Stimulated activated naive B cell treated with anti-CD40 and anti-IgM and Interleukin-4, amounts not matched to agents 10 μg/mL and 1 μg/mL and 100 μg/mL, for 72 hours (primary cell): ENCODE results near the gene TSPAN3.
A peak's percentile ranks its signal among the peaks of the same experiment; 100 is the strongest.

Experiments used
- ATAC-seq, 2 donors: fragments of 150-1000 bp; cut with Tn5 transposase; replicated peaks; 2 replicates each; pipeline ENCODE4 v1.10.0; 2021; ENCODE audit warnings: moderate library complexity in 1 of 2
- DNase-seq: peaks from one replicate; pipeline ENCODE4 v3.0.0; 2021
- H3K27ac Mint-ChIP-seq: one replicate; pipeline ENCODE4 v1.8.0; 2022; ENCODE audit warnings: mild to moderate bottlenecking, mixed read lengths
- H3K27me3 Mint-ChIP-seq, 2 donors: one replicate each; pipeline ENCODE4 v1.8.0; 2022; ENCODE audit warnings: mixed read lengths in 2 of 2
- H3K36me3 Mint-ChIP-seq, 2 donors: one replicate each; pipeline ENCODE4 v1.8.0; 2022; ENCODE audit warnings: mixed read lengths in 2 of 2, mild to moderate bottlenecking in 1 of 2
- H3K4me1 Mint-ChIP-seq, 2 donors: one replicate each; pipeline ENCODE4 v1.8.0; 2022; ENCODE audit warnings: mixed read lengths in 2 of 2, mild to moderate bottlenecking in 1 of 2
- H3K4me3 Mint-ChIP-seq, 2 donors: one replicate each; pipeline ENCODE4 v1.8.0; 2022; ENCODE audit warnings: mild to moderate bottlenecking in 2 of 2, mixed read lengths in 2 of 2, moderate library complexity in 1 of 2
- H3K9me3 Mint-ChIP-seq, 2 donors: one replicate each; pipeline ENCODE4 v1.8.0; 2022; ENCODE audit warnings: mixed read lengths in 2 of 2, mild to moderate bottlenecking in 1 of 2

Gene TSPAN3

GRCh38 chr15:77071305-77072223 lies 655 bp upstream of the TSPAN3 start:
- ATAC-seq, result no peak
- H3K4me1 Mint-ChIP-seq, result peaks cover 35 to 53% of the 10 kb centered on the region in 2 donors
- H3K36me3 Mint-ChIP-seq, result peaks cover 5 to 14% of the 10 kb centered on the region in 2 donors
- peak overlapping the region; percentile 79 to 81 for H3K4me3 Mint-ChIP-seq
- peak overlapping the region; percentile 88 for H3K27ac Mint-ChIP-seq
- H3K27me3 Mint-ChIP-seq, result no peaks in the 10 kb centered on the region
- H3K9me3 Mint-ChIP-seq, result peaks cover under 1 to 4% of the 10 kb centered on the region in 2 donors
- DNase-seq, result no peak

GRCh38 chr15:77070180-77070494 lies 772 bp downstream of the TSPAN3 start:
- peaks cover 1 to 6% of the 10 kb centered on the region in 2 donors for H3K9me3 Mint-ChIP-seq

GRCh38 chr15:77069521-77070121 lies 1.3 kb downstream of the TSPAN3 start:
- H3K4me1 Mint-ChIP-seq, result peaks cover 40 to 69% of the 10 kb centered on the region in 2 donors
- no peaks in the 10 kb centered on the region for H3K27me3 Mint-ChIP-seq
- peak overlapping the region; percentile 78 to 94 for H3K4me3 Mint-ChIP-seq
- peaks cover 1 to 6% of the 10 kb centered on the region in 2 donors for H3K9me3 Mint-ChIP-seq
- DNase-seq (no peak), ATAC-seq (no peak)
- peak overlapping the region; percentile 87 for H3K27ac Mint-ChIP-seq
- H3K36me3 Mint-ChIP-seq, result peaks cover 6 to 16% of the 10 kb centered on the region in 2 donors

More at GRCh38 chr15:77070180-77070494, 772 bp downstream of the TSPAN3 start:
- DNase-seq (no peak), ATAC-seq (no peak)
- H3K4me1 Mint-ChIP-seq, result peaks cover 37 to 64% of the 10 kb centered on the region in 2 donors
- H3K36me3 Mint-ChIP-seq, result peaks cover 6 to 16% of the 10 kb centered on the region in 2 donors
- H3K4me3 Mint-ChIP-seq, result peak overlapping the region; percentile 78 to 94
- H3K27ac Mint-ChIP-seq, result peak overlapping the region; percentile 95
- no peaks in the 10 kb centered on the region for H3K27me3 Mint-ChIP-seq

- Mint-ChIP-seq H3K9me3 (peaks cover 1 to 6% of the 10 kb centered on the region in 2 donors), H3K4me3 (no peak overlapping the region), H3K4me1 (peaks cover 45 to 79% of the 10 kb centered on the region in 2 donors), H3K27ac (peak overlapping the region; percentile 27), H3K27me3 (no peaks in the 10 kb centered on the region), H3K36me3 (peaks cover 8 to 20% of the 10 kb centered on the region in 2 donors)
- DNase-seq (no peak), ATAC-seq (no peak)
Measured at GRCh38 chr15:77068633-77069032, 2.3 kb downstream of the TSPAN3 start.

- H3K36me3 Mint-ChIP-seq, result peaks cover 8 to 22% of the 10 kb centered on the region in 2 donors
- H3K4me3 Mint-ChIP-seq, result peak overlapping the region; percentile 50 to 75
- H3K27ac Mint-ChIP-seq, result peak overlapping the region; percentile 91
- H3K27me3 Mint-ChIP-seq, result no peaks in the 10 kb centered on the region
- ATAC-seq (peak; percentile 22 to 29), DNase-seq (no peak)
- H3K9me3 Mint-ChIP-seq, result peaks cover 1 to 6% of the 10 kb centered on the region in 2 donors
- peaks cover 48 to 76% of the 10 kb centered on the region in 2 donors for H3K4me1 Mint-ChIP-seq
Measured at GRCh38 chr15:77067691-77068367, 3.1 kb downstream of the TSPAN3 start.

- Mint-ChIP-seq H3K27ac (peak overlapping the region; percentile 91), H3K9me3 (peaks cover 1 to 6% of the 10 kb centered on the region in 2 donors), H3K27me3 (no peaks in the 10 kb centered on the region), H3K4me1 (peaks cover 47 to 78% of the 10 kb centered on the region in 2 donors), H3K4me3 (peak overlapping the region; percentile 50 to 75), H3K36me3 (peaks cover 8 to 24% of the 10 kb centered on the region in 2 donors)
- no peak for DNase-seq
- ATAC-seq, result peak in 1 of 2 donors; percentile 1
Measured at GRCh38 chr15:77066971-77067690, 3.8 kb downstream of the TSPAN3 start.

GRCh38 chr15:77064539-77065308 lies 6.2 kb downstream of the TSPAN3 start:
- peaks cover 7 to 24% of the 10 kb centered on the region in 2 donors for H3K36me3 Mint-ChIP-seq
- peaks cover 1 to 6% of the 10 kb centered on the region in 2 donors for H3K9me3 Mint-ChIP-seq
- H3K4me3 Mint-ChIP-seq, result peak overlapping the region in 1 of 2 donors; percentile 18
- no peaks in the 10 kb centered on the region for H3K27me3 Mint-ChIP-seq
- H3K27ac Mint-ChIP-seq, result no peak overlapping the region
- no peak for DNase-seq
- ATAC-seq, result peak in 1 of 2 donors; percentile 42
- H3K4me1 Mint-ChIP-seq, result peaks cover 49 to 83% of the 10 kb centered on the region in 2 donors

GRCh38 chr15:77064063-77064462 lies 6.8 kb downstream of the TSPAN3 start:
- H3K27ac Mint-ChIP-seq, result no peak overlapping the region
- H3K36me3 Mint-ChIP-seq, result peaks cover 6 to 20% of the 10 kb centered on the region in 2 donors
- peaks cover 1 to 6% of the 10 kb centered on the region in 2 donors for H3K9me3 Mint-ChIP-seq

GRCh38 chr15:77063249-77063648 lies 7.7 kb downstream of the TSPAN3 start:
- no peaks in the 10 kb centered on the region for H3K27me3 Mint-ChIP-seq
- no peak for ATAC-seq
- peaks cover 6 to 17% of the 10 kb centered on the region in 2 donors for H3K36me3 Mint-ChIP-seq
- peaks cover 50 to 83% of the 10 kb centered on the region in 2 donors for H3K4me1 Mint-ChIP-seq
- H3K9me3 Mint-ChIP-seq, result peaks cover 1 to 6% of the 10 kb centered on the region in 2 donors
- no peak overlapping the region for H3K4me3 Mint-ChIP-seq
- no peak overlapping the region for H3K27ac Mint-ChIP-seq
- DNase-seq, result no peak

More at GRCh38 chr15:77064063-77064462, 6.8 kb downstream of the TSPAN3 start:
- H3K4me1 Mint-ChIP-seq, result peaks cover 47 to 84% of the 10 kb centered on the region in 2 donors
- ATAC-seq (no peak), DNase-seq (no peak)
- H3K4me3 Mint-ChIP-seq, result no peak overlapping the region
- no peaks in the 10 kb centered on the region for H3K27me3 Mint-ChIP-seq

GRCh38 chr15:77060546-77060945 lies 10.4 kb downstream of the TSPAN3 start:
- Mint-ChIP-seq H3K9me3 (no peaks in the 10 kb centered on the region), H3K4me3 (no peak overlapping the region), H3K36me3 (peaks cover 2 to 20% of the 10 kb centered on the region in 2 donors), H3K27me3 (no peaks in the 10 kb centered on the region), H3K4me1 (peaks cover 49 to 84% of the 10 kb centered on the region in 2 donors), H3K27ac (no peak overlapping the region)
- ATAC-seq (no peak), DNase-seq (no peak)

- peak overlapping the region in 1 of 2 donors; percentile 49 for H3K4me3 Mint-ChIP-seq
Measured at GRCh38 chr15:77059786-77060361, 11.0 kb downstream of the TSPAN3 start.

GRCh38 chr15:77058468-77058867 lies 12.4 kb downstream of the TSPAN3 start:
- Mint-ChIP-seq H3K27ac (no peak overlapping the region), H3K36me3 (peaks cover 8 to 28% of the 10 kb centered on the region in 2 donors), H3K9me3 (no peaks in the 10 kb centered on the region), H3K4me1 (peaks cover 48 to 77% of the 10 kb centered on the region in 2 donors), H3K4me3 (no peak overlapping the region), H3K27me3 (no peaks in the 10 kb centered on the region)
- DNase-seq (no peak), ATAC-seq (no peak)

More at GRCh38 chr15:77059786-77060361, 11.0 kb downstream of the TSPAN3 start:
- peaks cover 5 to 24% of the 10 kb centered on the region in 2 donors for H3K36me3 Mint-ChIP-seq
- peaks cover 49 to 82% of the 10 kb centered on the region in 2 donors for H3K4me1 Mint-ChIP-seq
- no peaks in the 10 kb centered on the region for H3K27me3 Mint-ChIP-seq
- DNase-seq, result no peak
- H3K27ac Mint-ChIP-seq, result no peak overlapping the region
- ATAC-seq, result peak in 1 of 2 donors; percentile 46
- H3K9me3 Mint-ChIP-seq, result no peaks in the 10 kb centered on the region
